Measurements from ENCODE around the gene RFX5.
A peak's percentile ranks its signal among the peaks of the same experiment; 100 is the strongest.
"Not testable (repeated sequence)": the region's sequence is repeated elsewhere in the genome, so short reads cannot be mapped to it uniquely, and the experiment has no call there.

RFX5 gene

GRCh38 chr1:151362308-151363155 is 15.5 kb upstream of the RFX5 start:
- no peak for DNase-seq (ENCODE audit: low read depth)

GRCh38 chr1:151361883-151362282 is 14.8 kb upstream of the RFX5 start:
- DNase-seq (ENCODE audit: low read depth): no peak

GRCh38 chr1:151356696-151357095 is 9.6 kb upstream of the RFX5 start:
- DNase-seq (ENCODE audit: low read depth): no peak

GRCh38 chr1:151352021-151352718 is 5.1 kb upstream of the RFX5 start:
- DNase-seq (ENCODE audit: low read depth): no peak

- DNase-seq (ENCODE audit: low read depth): not testable (repeated sequence)
Measured at GRCh38 chr1:151350323-151350722, 3.3 kb upstream of the RFX5 start.

- DNase-seq (ENCODE audit: low read depth): no peak
Measured at GRCh38 chr1:151347523-151348246, 633 bp upstream of the RFX5 start.

- no peak for DNase-seq (ENCODE audit: low read depth)
Measured at GRCh38 chr1:151346082-151346768, 827 bp downstream of the RFX5 start.

- no peak for DNase-seq (ENCODE audit: low read depth)
Measured at GRCh38 chr1:151344291-151344690, 2.8 kb downstream of the RFX5 start.

- no peak for DNase-seq (ENCODE audit: low read depth)
Measured at GRCh38 chr1:151343587-151343986, 3.5 kb downstream of the RFX5 start.

- DNase-seq (ENCODE audit: low read depth): no peak
Measured at GRCh38 chr1:151342569-151342968, 4.5 kb downstream of the RFX5 start.

GRCh38 chr1:151342021-151342420 is 5.0 kb downstream of the RFX5 start:
- DNase-seq (ENCODE audit: low read depth): no peak

- peak; percentile 44 for DNase-seq (ENCODE audit: low read depth)
Measured at GRCh38 chr1:151340870-151341754, 5.9 kb downstream of the RFX5 start.

- DNase-seq (ENCODE audit: low read depth): no peak
Measured at GRCh38 chr1:151336556-151336955, 10.5 kb downstream of the RFX5 start.

GRCh38 chr1:151334822-151335221 is 12.2 kb downstream of the RFX5 start:
- DNase-seq (ENCODE audit: low read depth): no peak

GRCh38 chr1:151327903-151328674 is 19.0 kb downstream of the RFX5 start:
- no peak for DNase-seq (ENCODE audit: low read depth)

- DNase-seq (ENCODE audit: low read depth): peak; percentile 92
Measured at GRCh38 chr1:151327223-151327902, 19.7 kb downstream of the RFX5 start, which contains the start of gene PI4KB. PI4KB (minus strand) TSS chr1:151327416; CDS start chr1:151316481, 10,935 bp downstream.

GRCh38 chr1:151326619-151327222 is 20.3 kb downstream of the RFX5 start:
- DNase-seq (ENCODE audit: low read depth): no peak

- DNase-seq (ENCODE audit: low read depth): no peak
Measured at GRCh38 chr1:151325646-151326429, 21.2 kb downstream of the RFX5 start.
